ENCODE results near the gene LMO4.

GRCh38 chr1:87334351-87335174, 5.9 kb downstream of the LMO4 start:
- TF ChIP-seq YY1 (IDR thresholded peaks at IDR 0.05; ENCODE audit: insufficient read depth, insufficient read length) (no peak), SUZ12 (IDR thresholded peaks at IDR 0.05; ENCODE audit: extremely low read depth, insufficient read depth, insufficient read length) (no peak), ZNF274 (IDR thresholded peaks at IDR 0.05; ENCODE audit: low read depth, low read length) (no peak)
